Activated CD8-positive, alpha-beta memory T cell treated with anti-CD3 and anti-CD28 coated beads, Interleukin-2, amount 10 ng/mL, durations not matched to agents 7 days and 5 days (primary cell): ENCODE data around the gene DROSHA. TPM values are rescaled to one million over a fixed set of nuclear protein-coding genes. Genes with fewer than 3 reads are reported as not detected.

Experiments used
- ATAC-seq: fragments of 150-1000 bp; cut with Tn5 transposase; one replicate; pipeline ENCODE4 v1.10.0; 2021; ENCODE audit warnings: moderate library complexity
- CTCF ChIA-PET: fragments of 350-600 bp; sonication (Branson Sonifier 250); formaldehyde crosslinking; loops from one replicate; lab custom pipeline; 2021; ENCODE audit warnings: antibody characterized with exemption; lab: Charles Lee
- DNase-seq: peaks from one replicate; pipeline ENCODE4 v3.0.0-alpha.2; 2020
- H3K27ac Mint-ChIP-seq: one replicate; pipeline ENCODE4 v1.8.0; 2021; ENCODE audit warnings: mild to moderate bottlenecking, mixed read lengths
- H3K27me3 Mint-ChIP-seq: one replicate; pipeline ENCODE4 v1.8.0; 2021; ENCODE audit warnings: mixed read lengths
- H3K36me3 Mint-ChIP-seq: one replicate; pipeline ENCODE4 v1.8.0; 2021; ENCODE audit warnings: mild to moderate bottlenecking, mixed read lengths
- H3K4me1 Mint-ChIP-seq: one replicate; pipeline ENCODE4 v1.8.0; 2021; ENCODE audit warnings: mixed read lengths
- H3K4me3 Mint-ChIP-seq: one replicate; pipeline ENCODE4 v1.8.0; 2021; ENCODE audit warnings: mild to moderate bottlenecking, moderate library complexity, mixed read lengths
- H3K9me3 Mint-ChIP-seq: one replicate; pipeline ENCODE4 v1.8.0; 2022; ENCODE audit warnings: low read depth, mixed read lengths
- total RNA-seq, 2 experiments: library from RNA; stranded (reverse); gene quantifications; one replicate each; pipeline ENCODE4 v1.2.3, GENCODE V29; 2021

The DROSHA gene
- total RNA-seq, 2 experiments from 2014 or later: 73.2 to 76.3 TPM

- Mint-ChIP-seq H3K36me3 (peaks cover 66% of the 10 kb centered on the region), H3K4me3 (no peak overlapping the region), H3K27ac (no peak overlapping the region), H3K27me3 (no peaks in the 10 kb centered on the region), H3K4me1 (no peaks in the 10 kb centered on the region), H3K9me3 (peaks cover 2% of the 10 kb centered on the region)
- CTCF ChIA-PET: no interaction called here
- DNase-seq (no peak), ATAC-seq (no peak)
Observed at GRCh38 chr5:31445041-31445600, 86.8 kb downstream of the DROSHA start.

DNA sequence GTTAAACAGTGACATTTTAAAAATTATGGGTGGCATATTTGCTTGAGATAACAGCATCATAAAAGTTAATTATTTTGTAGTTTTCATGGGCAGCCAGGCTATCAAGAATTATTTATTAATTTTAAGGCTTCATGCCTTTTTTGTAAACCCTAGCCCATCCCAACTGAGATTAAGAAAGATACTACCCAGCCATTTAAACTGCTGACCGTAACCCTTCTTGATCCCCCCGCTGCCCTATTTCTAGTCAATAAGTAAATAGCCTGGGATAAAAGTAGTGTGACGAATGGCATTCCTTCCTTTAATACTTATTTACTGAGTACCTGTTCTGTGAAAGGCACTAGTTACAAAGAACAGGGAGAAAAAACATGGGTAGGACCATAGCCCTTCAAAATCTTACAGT is 88.3 kb downstream of the DROSHA start:
- no peaks in the 10 kb centered on the region for H3K27me3 Mint-ChIP-seq
- DNase-seq: no peak
- peaks cover 52% of the 10 kb centered on the region for H3K36me3 Mint-ChIP-seq
- H3K4me3 Mint-ChIP-seq: no peak overlapping the region
- no peaks in the 10 kb centered on the region for H3K4me1 Mint-ChIP-seq
- H3K9me3 Mint-ChIP-seq: peaks cover 2% of the 10 kb centered on the region
- CTCF ChIA-PET: no interaction called here
- ATAC-seq: no peak
- no peak overlapping the region for H3K27ac Mint-ChIP-seq

- Mint-ChIP-seq H3K27me3 (no peaks in the 10 kb centered on the region), H3K4me1 (no peaks in the 10 kb centered on the region), H3K36me3 (peaks cover 47% of the 10 kb centered on the region), H3K27ac (no peak overlapping the region), H3K4me3 (no peak overlapping the region), H3K9me3 (peaks cover 2% of the 10 kb centered on the region)
- CTCF ChIA-PET: no interaction called here
- no peak for ATAC-seq
- no peak for DNase-seq
Observed at GRCh38 chr5:31442058-31442745, 89.7 kb downstream of the DROSHA start.

GRCh38 chr5:31436851-31437250 is 95.0 kb downstream of the DROSHA start:
- no peaks in the 10 kb centered on the region for H3K9me3 Mint-ChIP-seq
- no peak overlapping the region for H3K27ac Mint-ChIP-seq
- DNase-seq (no peak), ATAC-seq (no peak)
- H3K4me1 Mint-ChIP-seq: no peaks in the 10 kb centered on the region
- no peaks in the 10 kb centered on the region for H3K27me3 Mint-ChIP-seq
- peaks cover 37% of the 10 kb centered on the region for H3K36me3 Mint-ChIP-seq
- no peak overlapping the region for H3K4me3 Mint-ChIP-seq
- CTCF ChIA-PET: interaction anchor here (1.7 kb wide), 1 partner anchor 95 kb away, joined by 3 read pairs; the partner anchor contains the start of genes C5orf22 and DROSHA

DNA sequence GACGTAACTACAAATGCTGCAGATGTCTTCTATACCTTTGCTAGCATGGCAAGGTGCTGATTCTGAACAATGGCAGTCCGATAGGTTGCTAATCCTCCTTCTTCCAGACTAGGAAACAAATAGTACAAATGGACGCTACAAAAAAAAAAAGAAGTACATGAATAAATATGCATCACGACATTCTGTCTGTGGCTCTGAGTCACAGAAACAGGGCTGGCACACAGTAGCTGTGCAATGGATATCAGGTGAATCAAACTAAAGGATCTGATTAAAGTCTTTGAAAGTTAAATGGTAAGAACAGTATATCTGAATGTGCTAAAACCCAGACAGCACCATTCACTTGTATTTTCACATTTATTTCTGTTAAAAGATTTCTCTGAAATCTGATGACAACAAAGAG is 96.2 kb downstream of the DROSHA start:
- CTCF ChIA-PET: interaction anchor here (1.7 kb wide), 1 partner anchor 96 kb away, joined by 3 read pairs; the partner anchor contains the start of genes C5orf22 and DROSHA
- Mint-ChIP-seq H3K4me3 (no peak overlapping the region), H3K27me3 (no peaks in the 10 kb centered on the region), H3K4me1 (peaks cover 3% of the 10 kb centered on the region), H3K36me3 (peaks cover 42% of the 10 kb centered on the region), H3K9me3 (no peaks in the 10 kb centered on the region), H3K27ac (no peak overlapping the region)
- ATAC-seq (no peak), DNase-seq (no peak)

GRCh38 chr5:31434898-31435297 is 97.0 kb downstream of the DROSHA start:
- no peaks in the 10 kb centered on the region for H3K27me3 Mint-ChIP-seq

DNA sequence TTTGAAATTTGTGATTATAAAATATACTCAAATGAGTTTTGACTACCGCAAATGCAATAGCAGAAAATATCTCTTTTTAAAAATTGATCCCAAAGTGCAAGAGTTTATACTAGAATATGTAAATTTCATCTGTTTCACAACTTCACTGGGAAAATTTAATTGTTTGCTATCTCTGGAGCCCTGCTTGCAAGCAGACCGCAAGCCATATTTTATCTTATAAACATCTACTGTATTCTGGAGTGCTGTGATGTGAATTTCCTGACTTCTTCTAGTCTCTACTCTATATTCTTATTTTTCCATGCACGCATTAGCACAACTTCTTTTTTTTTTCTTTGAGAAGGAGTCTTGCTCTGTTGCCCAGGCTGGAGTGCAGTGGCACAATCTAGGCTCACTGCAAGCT is 98.7 kb downstream of the DROSHA start:
- DNase-seq (no peak), ATAC-seq (no peak)
- no peaks in the 10 kb centered on the region for H3K27me3 Mint-ChIP-seq
- H3K36me3 Mint-ChIP-seq: peaks cover 46% of the 10 kb centered on the region
- peaks cover 8% of the 10 kb centered on the region for H3K4me1 Mint-ChIP-seq
- H3K9me3 Mint-ChIP-seq: no peaks in the 10 kb centered on the region
- CTCF ChIA-PET: no interaction called here
- no peak overlapping the region for H3K4me3 Mint-ChIP-seq
- H3K27ac Mint-ChIP-seq: no peak overlapping the region

More at GRCh38 chr5:31434898-31435297, 97.0 kb downstream of the DROSHA start:
- CTCF ChIA-PET: no interaction called here
- Mint-ChIP-seq H3K4me1 (peaks cover 8% of the 10 kb centered on the region), H3K27ac (no peak overlapping the region), H3K4me3 (no peak overlapping the region), H3K36me3 (peaks cover 47% of the 10 kb centered on the region), H3K9me3 (no peaks in the 10 kb centered on the region)
- DNase-seq (no peak), ATAC-seq (no peak)

GRCh38 chr5:31427724-31428309 is 104.1 kb downstream of the DROSHA start:
- DNase-seq (no peak), ATAC-seq (no peak)
- Mint-ChIP-seq H3K4me1 (peaks cover 8% of the 10 kb centered on the region), H3K27me3 (no peaks in the 10 kb centered on the region), H3K9me3 (no peaks in the 10 kb centered on the region), H3K27ac (no peak overlapping the region), H3K4me3 (no peak overlapping the region), H3K36me3 (peaks cover 44% of the 10 kb centered on the region)
- CTCF ChIA-PET: no interaction called here

GRCh38 chr5:31427013-31427723 is 104.7 kb downstream of the DROSHA start:
- H3K27me3 Mint-ChIP-seq: no peaks in the 10 kb centered on the region

DNA sequence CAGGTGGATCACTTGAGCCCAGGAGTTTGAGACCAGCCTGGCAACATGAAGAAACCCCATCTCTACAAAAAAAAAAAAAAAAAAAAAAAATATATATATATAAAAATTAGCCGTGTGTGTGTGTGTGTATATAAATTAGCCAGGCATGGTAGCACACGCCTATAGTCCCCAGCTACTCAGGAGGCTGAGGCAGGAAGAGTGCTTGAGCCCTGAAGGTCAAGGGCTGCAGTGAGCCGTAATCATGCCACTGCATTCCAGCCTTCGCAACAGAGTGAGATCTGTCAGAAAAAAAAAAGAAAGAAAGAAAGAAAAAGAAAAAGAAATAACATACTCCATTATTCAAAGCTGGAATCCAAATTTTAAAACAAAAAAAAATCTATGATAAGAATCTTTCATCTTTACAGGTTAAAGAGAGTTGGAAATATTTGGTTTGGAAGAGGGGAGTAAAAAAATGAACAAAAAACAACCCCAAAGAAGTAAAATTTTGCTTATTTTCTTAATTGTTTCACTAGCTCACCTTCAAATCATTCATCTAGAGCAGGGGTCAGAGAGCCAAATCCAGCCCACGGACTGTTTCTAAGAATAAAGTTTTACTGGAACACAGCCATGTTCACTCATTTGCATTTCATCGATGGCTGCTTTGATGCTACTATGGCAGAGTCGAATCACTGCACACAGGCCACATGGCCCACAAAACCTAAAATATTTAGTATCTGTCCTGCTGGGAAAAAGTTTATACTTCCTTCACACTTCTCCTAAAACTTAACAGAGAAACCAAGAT is 109.9 kb downstream of the DROSHA start:
- CTCF ChIA-PET: no interaction called here
- ATAC-seq: no peak
- no peak for DNase-seq
- Mint-ChIP-seq H3K4me1 (no peaks in the 10 kb centered on the region), H3K36me3 (peaks cover 36% of the 10 kb centered on the region), H3K27ac (no peak overlapping the region), H3K27me3 (no peaks in the 10 kb centered on the region), H3K9me3 (no peaks in the 10 kb centered on the region), H3K4me3 (no peak overlapping the region)

More at GRCh38 chr5:31427013-31427723, 104.7 kb downstream of the DROSHA start:
- Mint-ChIP-seq H3K9me3 (no peaks in the 10 kb centered on the region), H3K36me3 (peaks cover 45% of the 10 kb centered on the region), H3K4me1 (peaks cover 8% of the 10 kb centered on the region), H3K4me3 (no peak overlapping the region), H3K27ac (no peak overlapping the region)
- CTCF ChIA-PET: no interaction called here
- DNase-seq (no peak), ATAC-seq (no peak)

DNA sequence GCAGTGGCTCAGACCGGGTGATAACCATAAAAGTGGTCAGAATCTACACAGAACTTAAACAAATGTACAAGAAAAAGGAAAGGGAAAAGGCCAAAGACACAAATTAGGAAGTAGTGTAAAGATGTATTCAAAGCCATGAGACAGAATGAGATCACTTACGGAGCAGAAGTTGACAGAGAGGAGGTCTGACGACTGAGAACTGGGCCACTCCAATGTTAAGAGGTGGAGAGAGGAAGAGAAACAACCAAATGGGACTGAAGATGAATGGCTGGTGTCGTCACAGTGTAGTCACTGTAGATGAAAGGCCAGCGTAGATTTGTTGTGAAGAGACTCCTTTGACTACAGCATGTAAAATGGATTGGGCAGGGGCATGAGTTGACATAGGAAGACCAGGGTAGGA is 114.4 kb downstream of the DROSHA start:
- DNase-seq: no peak
- CTCF ChIA-PET: no interaction called here
- Mint-ChIP-seq H3K27ac (no peak overlapping the region), H3K27me3 (no peaks in the 10 kb centered on the region), H3K4me3 (no peak overlapping the region), H3K9me3 (no peaks in the 10 kb centered on the region), H3K4me1 (peaks cover 2% of the 10 kb centered on the region), H3K36me3 (peaks cover 29% of the 10 kb centered on the region)
- no peak for ATAC-seq

GRCh38 chr5:31416547-31416946 is 115.3 kb downstream of the DROSHA start:
- Mint-ChIP-seq H3K4me3 (no peak overlapping the region), H3K9me3 (no peaks in the 10 kb centered on the region), H3K4me1 (peaks cover 2% of the 10 kb centered on the region), H3K36me3 (peaks cover 27% of the 10 kb centered on the region), H3K27me3 (no peaks in the 10 kb centered on the region), H3K27ac (no peak overlapping the region)
- DNase-seq (no peak), ATAC-seq (no peak)
- CTCF ChIA-PET: no interaction called here

- ATAC-seq (no peak), DNase-seq (no peak)
- no peak overlapping the region for H3K4me3 Mint-ChIP-seq
- no peaks in the 10 kb centered on the region for H3K27me3 Mint-ChIP-seq
- CTCF ChIA-PET: no interaction called here
- peaks cover 2% of the 10 kb centered on the region for H3K4me1 Mint-ChIP-seq
- H3K36me3 Mint-ChIP-seq: peaks cover 22% of the 10 kb centered on the region
- H3K9me3 Mint-ChIP-seq: no peaks in the 10 kb centered on the region
- H3K27ac Mint-ChIP-seq: no peak overlapping the region
Observed at GRCh38 chr5:31415960-31416359, 115.9 kb downstream of the DROSHA start.
